IMR-90 (cell line): ENCODE data around the gene MOV10. TPM values are rescaled to one million over a fixed set of nuclear protein-coding genes. Genes with fewer than 3 reads are reported as not detected.

Experiments
- ATAC-seq: fragments of 200-7000 bp; cut with Tn5 transposase; 2 replicates; pipeline ENCODE4 v1.9.1; 2020; ENCODE audit warnings: low read depth, mild to moderate bottlenecking, moderate library complexity
- BruUV-seq: library from RNA; stranded (reverse); fragments of 400-500 nt; replicated peaks from 2 replicates; lab custom pipeline; 2021; lab: Mats Ljungman, UMichigan
- CTCF ChIA-PET: fragments of 300-600 bp; formaldehyde crosslinking; extraction: SDS; loops from one replicate; lab custom pipeline; 2021; ENCODE audit warnings: antibody characterized with exemption; lab: Yijun Ruan, JAX
- POLR2A ChIA-PET: fragments of 300-600 bp; sonication (Branson Sonifier 250); formaldehyde crosslinking; loops from one replicate; lab custom pipeline; 2022; ENCODE audit warnings: antibody characterized with exemption; ENCODE audit not compliant: unreplicated experiment; lab: Charles Lee
- DNase-seq: peaks from one replicate; pipeline ENCODE4 v3.0.0; 2013
- H2AFZ ChIP-seq: replicated peaks from 2 replicates; pipeline ENCODE3; 2013; ENCODE audit warnings: low read length, mild to moderate bottlenecking; ENCODE audit not compliant: poor library complexity
- H2AK5ac ChIP-seq: 2 replicates; pipeline ENCODE4 v1.6.1; 2013; ENCODE audit warnings: low read depth, low read length, inconsistent platforms
- H2AK9ac ChIP-seq: replicated peaks from 2 replicates; pipeline ENCODE3; 2013; ENCODE audit warnings: mild to moderate bottlenecking, low read depth, low read length, moderate library complexity; ENCODE audit not compliant: poor library complexity
- H2BK120ac ChIP-seq: 2 replicates; pipeline ENCODE4 v1.6.1; 2013; ENCODE audit warnings: low read depth, low read length, inconsistent platforms
- H2BK15ac ChIP-seq: 3 replicates; pipeline ENCODE4 v1.6.1; 2013; ENCODE audit warnings: low read depth, low read length, inconsistent platforms
- H2BK20ac ChIP-seq: 2 replicates; pipeline ENCODE4 v1.6.1; 2013; ENCODE audit warnings: low read depth, mild to moderate bottlenecking, inconsistent platforms, low read length, moderate library complexity
- H2BK5ac ChIP-seq: 2 replicates; pipeline ENCODE4 v1.6.1; 2013; ENCODE audit warnings: mild to moderate bottlenecking, low read depth, low read length, inconsistent platforms; ENCODE audit not compliant: poor library complexity, severe bottlenecking
- H3K14ac ChIP-seq: replicated peaks from 2 replicates; pipeline ENCODE4 v1.6.1; 2013; ENCODE audit warnings: low read depth, low read length, inconsistent platforms
- H3K18ac ChIP-seq: 2 replicates; pipeline ENCODE4 v1.6.1; 2013; ENCODE audit warnings: low read depth, low read length, control low read depth
- H3K23ac ChIP-seq: 2 replicates; pipeline ENCODE4 v1.6.1; 2013; ENCODE audit warnings: low read depth, low read length, inconsistent platforms
- H3K27ac ChIP-seq: 2 replicates; pipeline ENCODE4 v1.5.1; 2013; ENCODE audit warnings: mild to moderate bottlenecking, control low read depth, low read length; ENCODE audit not compliant: insufficient read depth
- H3K27me3 ChIP-seq: 2 replicates; pipeline ENCODE4 v1.6.1; 2013; ENCODE audit warnings: low read length; ENCODE audit not compliant: control insufficient read depth, insufficient read depth
- H3K36me3 ChIP-seq: 2 replicates; pipeline ENCODE4 v1.6.1; 2013; ENCODE audit warnings: low read length, mixed read lengths; ENCODE audit not compliant: control insufficient read depth, insufficient read depth
- H3K4ac ChIP-seq: 2 replicates; pipeline ENCODE4 v1.6.1; 2013; ENCODE audit warnings: low read depth, low read length, inconsistent platforms
- H3K4me1 ChIP-seq: 2 replicates; pipeline ENCODE4 v1.6.1; 2013; ENCODE audit warnings: low read length, mixed read lengths; ENCODE audit not compliant: control insufficient read depth, insufficient read depth
- H3K4me2 ChIP-seq: 2 replicates; pipeline ENCODE4 v1.6.1; 2013; ENCODE audit warnings: low read depth, mild to moderate bottlenecking, control low read depth, low read length, moderate library complexity
- H3K4me3 ChIP-seq: 2 replicates; pipeline ENCODE4 v1.5.1; 2013; ENCODE audit warnings: low read depth, mild to moderate bottlenecking, control low read depth, low read length, moderate library complexity; ENCODE audit not compliant: insufficient read depth
- H3K56ac ChIP-seq: 2 replicates; pipeline ENCODE4 v1.6.1; 2013; ENCODE audit warnings: low read length, inconsistent platforms; ENCODE audit not compliant: insufficient read depth; ENCODE audit errors: extremely low read depth
- H3K79me1 ChIP-seq, 2 experiments: 2 replicates each; pipeline ENCODE4 v1.6.1; 2013; ENCODE audit warnings: low read length in 2 of 2, inconsistent platforms in 1 of 2, low read depth in 1 of 2
- H3K9ac ChIP-seq: 2 replicates; pipeline ENCODE4 v1.6.1; 2013; ENCODE audit warnings: low read depth, low read length, control low read depth
- H3K9me1 ChIP-seq: 2 replicates; pipeline ENCODE4 v1.6.1; 2013; ENCODE audit warnings: low read length, inconsistent platforms; ENCODE audit not compliant: insufficient read depth
- H3K9me3 ChIP-seq: 2 replicates; pipeline ENCODE4 v1.6.1; 2013; ENCODE audit warnings: low read length; ENCODE audit not compliant: control insufficient read depth, insufficient read depth
- H4K20me1 ChIP-seq: 2 replicates; pipeline ENCODE4 v1.6.1; 2013; ENCODE audit warnings: low read length, inconsistent platforms; ENCODE audit not compliant: insufficient read depth
- H4K5ac ChIP-seq: 2 replicates; pipeline ENCODE4 v1.6.1; 2013; ENCODE audit warnings: mild to moderate bottlenecking, low read depth, low read length, control low read depth
- H4K8ac ChIP-seq, 2 experiments: 2 replicates each; pipeline ENCODE4 v1.6.1; 2013; ENCODE audit warnings: low read depth in 2 of 2, low read length in 2 of 2, control low read depth in 1 of 2, inconsistent platforms in 1 of 2
- H4K91ac ChIP-seq: 2 replicates; pipeline ENCODE4 v1.6.1; 2013; ENCODE audit warnings: low read depth, low read length, inconsistent platforms; ENCODE audit not compliant: insufficient read depth
- BHLHE40 ChIP-seq: fragments of 150-350 bp; IDR thresholded peaks from 2 replicates; pipeline ENCODE4 v1.6.1; 2016; ENCODE audit warnings: mild to moderate bottlenecking, low read depth, low read length
- CTCF ChIP-seq: conservative IDR thresholded peaks from 2 replicates; pipeline ENCODE4 v1.5.1; 2012; ENCODE audit warnings: mild to moderate bottlenecking, low read depth, low read length, improper control_type of control experiment
- FOS ChIP-seq: fragments of 150-350 bp; IDR thresholded peaks from 2 replicates; pipeline ENCODE4 v1.6.1; 2016; ENCODE audit warnings: low read depth, low read length
- MAZ ChIP-seq: IDR thresholded peaks from 2 replicates; pipeline ENCODE4 v1.6.1; 2012; ENCODE audit warnings: low read depth, mild to moderate bottlenecking, low read length, improper control_type of control experiment, moderate library complexity, borderline replicate concordance
- MXI1 ChIP-seq: IDR thresholded peaks from 2 replicates; pipeline ENCODE4 v1.6.1; 2012; ENCODE audit warnings: low read depth, mild to moderate bottlenecking, low read length, moderate library complexity, borderline replicate concordance
- POLR2A ChIP-seq: IDR thresholded peaks from 2 replicates; pipeline ENCODE4 v1.6.1; 2012; ENCODE audit warnings: mild to moderate bottlenecking, low read depth, low read length
- RCOR1 ChIP-seq: IDR thresholded peaks from 2 replicates; pipeline ENCODE4 v1.6.1; 2012; ENCODE audit warnings: mild to moderate bottlenecking, low read length, improper control_type of control experiment; ENCODE audit not compliant: insufficient replicate concordance
- RFX5 ChIP-seq: IDR thresholded peaks from 2 replicates; pipeline ENCODE4 v1.8.0; 2012; ENCODE audit warnings: low read depth, mild to moderate bottlenecking, low read length, moderate library complexity
- USF2 ChIP-seq: fragments of 150-350 bp; IDR thresholded peaks from 2 replicates; pipeline ENCODE4 v1.6.1; 2017; ENCODE audit warnings: mild to moderate bottlenecking, antibody characterized with exemption, low read length, low read depth
- WGBS, 2 experiments: methylation state at CpG; one replicate each; pipeline versions ENCODE4 v1.1.5 to v1.1.7; 2013; ENCODE audit warnings: missing lambda C conversion rate in 2 of 2; ENCODE audit not compliant: insufficient read length in 1 of 2; ENCODE audit errors: extremely low coverage in 2 of 2; 5-methylcytosine and 5-hydroxymethylcytosine counted together
- dilution Hi-C: fragments of 300-500 bp; cut with HindIII; formaldehyde crosslinking; loops from one replicate; pipeline ENCODE4 v1.14.3; 2018; ENCODE audit warnings: low sequenced_read_pairs; ENCODE audit not compliant: unreplicated experiment
- in situ Hi-C: fragments of 300-500 bp; cut with MboI; formaldehyde crosslinking; loops from 3 replicates; pipeline ENCODE4 v1.14.3; 2019; ENCODE audit warnings: low sequenced_read_pairs, inconsistent platforms, mixed read lengths
- intact Hi-C: fragments of 100-400 bp; cut with micrococcal nuclease; formaldehyde crosslinking; loops from 2 replicates; pipeline ENCODE4 v1.10.0; 2022
- polyA plus RNA-seq, 3 experiments: library from polyadenylated mRNA; depleted of rRNA; stranded (reverse); fragments of >200 nt; gene quantifications; 2 replicates each; pipeline ENCODE4 v1.2.3, GENCODE V29; 2012; ENCODE audit warnings: low replicate concordance in 1 of 3
- total RNA-seq: library from RNA; depleted of rRNA; stranded (reverse); fragments of >200 nt; gene quantifications from 2 replicates; pipeline ENCODE4 v1.2.3, GENCODE V29; 2012

MOV10 gene
- total and polyA plus RNA-seq, 2 of the 4 experiments (the other 2 are of a cell fraction): 36.7 to 103 TPM

- Histone ChIP-seq H3K4me2 (peak overlapping the region; percentile 89), H3K27me3 (no peaks in the 10 kb centered on the region), H3K36me3 (peaks cover 24% of the 10 kb centered on the region), H2AFZ (peak overlapping the region; percentile 66), H3K27ac (peak overlapping the region; percentile 79), H3K4ac (peak overlapping the region; percentile 84), H4K8ac (peak overlapping the region; percentile 1 to 77; a peak in 3 of 4 replicates), H3K9ac (peak overlapping the region; percentile 86), H4K91ac (peak overlapping the region; percentile 78), H3K9me1 (peaks cover 13% of the 10 kb centered on the region; the same call in 1 of the 2 replicates), H2BK120ac (peak overlapping the region; percentile 56), H2AK5ac (peak overlapping the region; percentile 88), H4K20me1 (peaks cover 50% of the 10 kb centered on the region), H2AK9ac (peak overlapping the region; percentile 98), H3K4me3 (peak overlapping the region; percentile 84), H3K9me3 (no peaks in the 10 kb centered on the region), H3K56ac (peak overlapping the region; percentile 90), H3K18ac (peak overlapping the region; percentile 44), H3K23ac (peak overlapping the region; percentile 86), H3K4me1 (peaks cover 29% of the 10 kb centered on the region), H2BK15ac (peak overlapping the region; percentile 35; the same call in 1 of the 3 replicates), H3K79me1 (peaks cover 8 to 58% of the 10 kb centered on the region in 2 experiments; a peak in 3 of 4 replicates), H2BK20ac (0 out of 2 replicates have a peak overlapping the region, but pooled peaks have one; percentile 5), H3K14ac (peak overlapping the region; percentile 86), H2BK5ac (peak overlapping the region; percentile 90), H4K5ac (peak overlapping the region; percentile 9)
- intact Hi-C loops: loop anchor here (5.0 to 10.0 kb wide), 2 partner anchors 188 to 240 kb away; no protein-coding TSS in a partner anchor
- WGBS, 2 experiments: no CpG with 5 or more reads among the region's 13 CpGs
- TF ChIP-seq FOS (peak; percentile 46), BHLHE40 (peak; percentile 48), MAZ (peak; percentile 84), RCOR1 (peak; percentile 10), CTCF (no peak), MXI1 (0 out of 2 replicates have a peak, but pooled peaks have one; percentile 25), POLR2A (peak; percentile 64), RFX5 (no peak), USF2 (no peak; the same call in 1 of the 2 replicates)
- BruUV-seq: no TSS peak
- POLR2A ChIA-PET: interaction anchor here (0.6 to 1.5 kb wide), 4 partner anchors 30 to 311 kb away, joined by 3 to 9 read pairs (median 4); partner anchors contain the start of genes CTTNBP2NL and MOV10
- in situ Hi-C loops: loop anchor here (5.0 to 25.0 kb wide), 3 partner anchors 200 to 982 kb away; partner anchors contain the start of gene WNT2B
- peak; percentile 96 for DNase-seq
- dilution Hi-C loops: no loop called here
- ATAC-seq: peak; percentile 67
- CTCF ChIA-PET: interaction anchor here (0.5 to 1.3 kb wide), 5 partner anchors 11 to 88 kb away, joined by 3 to 5 read pairs (median 4); partner anchors contain the start of gene MOV10
These were observed 30.6 kb downstream of the MOV10 start for GRCh38 chr1:112704934-112705627.
